ENCODE data around the gene MAPK8IP1. TPM values are rescaled to one million over a fixed set of nuclear protein-coding genes. Genes with fewer than 3 reads are reported as not detected.

Gene MAPK8IP1
- total and polyA plus RNA-seq, 12 donors: 2.6 to 8.0 (median 6.5) TPM

GRCh38 chr11:45852018-45852711 lies 33.3 kb upstream of the MAPK8IP1 start:
- Histone ChIP-seq H3K36me3 (peaks cover 0 to 42% (median 13%) of the 10 kb centered on the region in 9 donors), H3K27ac (peak overlapping the region; percentile 58 to 99 (median 89)), H3K4me1 (peaks cover 31 to 93% (median 87%) of the 10 kb centered on the region in 9 donors), H3K9me3 (no peaks in the 10 kb centered on the region), H3K4me3 (peak overlapping the region in 1 of 10 donors; percentile 1), H3K27me3 (no peaks in the 10 kb centered on the region)
- ATAC-seq: peak in 5 of 8 donors; percentile 16 to 41 (median 24)
- TF ChIP-seq, protein P1, sequence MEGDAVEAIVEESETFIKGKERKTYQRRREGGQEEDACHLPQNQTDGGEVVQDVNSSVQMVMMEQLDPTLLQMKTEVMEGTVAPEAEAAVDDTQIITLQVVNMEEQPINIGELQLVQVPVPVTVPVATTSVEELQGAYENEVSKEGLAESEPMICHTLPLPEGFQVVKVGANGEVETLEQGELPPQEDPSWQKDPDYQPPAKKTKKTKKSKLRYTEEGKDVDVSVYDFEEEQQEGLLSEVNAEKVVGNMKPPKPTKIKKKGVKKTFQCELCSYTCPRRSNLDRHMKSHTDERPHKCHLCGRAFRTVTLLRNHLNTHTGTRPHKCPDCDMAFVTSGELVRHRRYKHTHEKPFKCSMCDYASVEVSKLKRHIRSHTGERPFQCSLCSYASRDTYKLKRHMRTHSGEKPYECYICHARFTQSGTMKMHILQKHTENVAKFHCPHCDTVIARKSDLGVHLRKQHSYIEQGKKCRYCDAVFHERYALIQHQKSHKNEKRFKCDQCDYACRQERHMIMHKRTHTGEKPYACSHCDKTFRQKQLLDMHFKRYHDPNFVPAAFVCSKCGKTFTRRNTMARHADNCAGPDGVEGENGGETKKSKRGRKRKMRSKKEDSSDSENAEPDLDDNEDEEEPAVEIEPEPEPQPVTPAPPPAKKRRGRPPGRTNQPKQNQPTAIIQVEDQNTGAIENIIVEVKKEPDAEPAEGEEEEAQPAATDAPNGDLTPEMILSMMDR (IDR thresholded peaks at IDR 0.05): no peak
- DNase-seq: peak in 1 of 2 donors; percentile 53
- 34 to 40% methylated on average over 4 of the region's 4 CpGs for WGBS, 2 donors
- intact Hi-C loops (cut with DNase I): no loop called here

DNA sequence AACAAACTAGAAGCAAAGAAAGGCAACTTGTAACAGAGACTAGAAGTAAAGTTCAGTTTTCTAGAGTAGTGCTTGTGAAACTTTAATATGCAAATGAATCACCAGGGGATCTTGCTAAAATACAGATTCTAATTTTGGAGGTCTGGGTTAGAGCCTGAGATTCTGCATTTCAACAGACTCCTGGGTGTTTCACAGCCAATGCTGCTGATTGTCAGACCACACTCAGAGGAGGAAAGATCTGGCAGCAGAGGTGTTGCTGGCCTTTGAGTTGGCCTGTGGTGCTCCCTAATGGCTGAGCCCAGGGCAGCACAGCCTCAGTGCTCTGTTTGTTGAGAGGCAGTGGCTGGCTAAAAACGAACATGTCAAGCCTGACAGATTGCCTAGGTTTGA lies 32.7 kb upstream of the MAPK8IP1 start:
- peaks cover 0 to 48% (median 16%) of the 10 kb centered on the region in 9 donors for H3K36me3 ChIP-seq
- peak; percentile 48 to 82 (median 70) for ATAC-seq
- H3K4me1 ChIP-seq: peaks cover 36 to 98% (median 92%) of the 10 kb centered on the region in 9 donors
- TF ChIP-seq, protein P1 (IDR thresholded peaks at IDR 0.05): peak in 4 of 9 donors; percentile 12 to 40 (median 31)
- WGBS, 2 donors: 17 to 26% methylated on average over 1 of the region's 1 CpG
- H3K27ac ChIP-seq: peak overlapping the region; percentile 33 to 99 (median 89)
- peak; percentile 53 to 59 for DNase-seq
- H3K4me3 ChIP-seq: peak overlapping the region in 1 of 10 donors; percentile 1
- no peaks in the 10 kb centered on the region for H3K9me3 ChIP-seq
- intact Hi-C loops (cut with DNase I): no loop called here
- no peaks in the 10 kb centered on the region for H3K27me3 ChIP-seq

DNA sequence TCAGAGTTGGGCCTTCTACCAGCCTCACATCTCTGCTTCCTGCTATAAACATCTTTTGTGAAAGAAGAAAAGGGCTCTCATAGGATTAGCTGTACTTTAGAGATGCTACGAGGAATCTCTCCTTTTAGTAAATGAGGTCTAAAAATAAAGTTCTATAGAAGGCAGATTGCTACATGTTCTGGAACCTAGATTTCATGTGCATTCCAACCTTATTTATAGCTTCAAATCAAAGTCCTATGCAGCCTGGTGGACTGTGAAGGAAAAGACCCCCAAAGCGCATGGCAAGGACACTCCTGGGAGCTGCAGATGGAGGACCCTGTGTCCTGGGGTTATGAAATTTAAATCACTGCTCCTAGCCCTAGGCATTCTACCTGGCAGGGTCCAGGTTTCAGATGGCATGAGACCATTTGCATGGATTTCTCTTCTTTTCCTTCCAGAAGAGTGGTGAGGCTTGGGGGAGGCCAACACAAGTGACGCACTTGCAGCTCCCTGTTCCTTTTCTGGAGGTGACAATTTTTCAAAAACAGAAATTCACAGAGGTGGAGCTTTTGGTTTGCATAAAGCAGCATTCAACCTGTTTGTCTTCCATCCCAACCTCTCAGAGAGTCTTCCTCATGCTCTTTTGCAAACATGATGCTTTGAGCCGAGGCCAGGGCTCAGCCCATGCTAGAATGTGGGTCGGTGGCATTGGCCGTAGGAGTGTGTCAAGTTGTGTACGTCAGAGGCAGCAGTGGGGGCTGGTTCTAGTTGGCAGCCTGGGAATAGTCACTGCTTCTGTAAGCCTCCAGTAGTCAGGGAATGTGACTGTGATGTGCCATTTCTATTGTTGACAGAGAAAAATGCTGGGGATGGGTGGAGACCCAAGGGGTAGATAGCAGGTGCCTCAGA lies 31.9 kb upstream of the MAPK8IP1 start:
- Histone ChIP-seq H3K4me1 (peaks cover 44 to 100% (median 94%) of the 10 kb centered on the region in 9 donors), H3K36me3 (peaks cover 0 to 54% (median 17%) of the 10 kb centered on the region in 9 donors), H3K27me3 (no peaks in the 10 kb centered on the region), H3K9me3 (no peaks in the 10 kb centered on the region), H3K4me3 (no peak overlapping the region), H3K27ac (peak overlapping the region in 9 of 10 donors; percentile 32 to 99 (median 95))
- TF ChIP-seq, protein P1 (IDR thresholded peaks at IDR 0.05): no peak
- intact Hi-C loops (cut with DNase I): no loop called here
- peak; percentile 70 to 82 for DNase-seq
- peak; percentile 26 to 81 (median 70) for ATAC-seq
- WGBS, 2 donors: 60 to 61% methylated on average over 7 of the region's 7 CpGs

- Histone ChIP-seq H3K27me3 (no peaks in the 10 kb centered on the region), H3K36me3 (peaks cover 0 to 64% (median 17%) of the 10 kb centered on the region in 9 donors), H3K27ac (peak overlapping the region; percentile 32 to 99 (median 90)), H3K9me3 (no peaks in the 10 kb centered on the region), H3K4me1 (peaks cover 51 to 100% (median 94%) of the 10 kb centered on the region in 9 donors), H3K4me3 (no peak overlapping the region)
- DNase-seq (no peak), ATAC-seq (no peak)
- WGBS, 2 donors: 53 to 60% methylated on average over 5 of the region's 5 CpGs
- TF ChIP-seq, protein P1 (IDR thresholded peaks at IDR 0.05): no peak
- intact Hi-C loops (cut with DNase I): no loop called here
Measured at GRCh38 chr11:45855308-45855707, 30.1 kb upstream of the MAPK8IP1 start.

Data from heart right ventricle (tissue), 16 donors.